SU-DHL-6 (cell line): Measurements from ENCODE around the gene MEF2D.

Experiments used
- H2AFZ ChIP-seq: fragments of 200-600 bp; sonication (generic); 2 replicates; pipeline ENCODE4 v1.6.1; 2014; ENCODE audit warnings: low read depth, mild to moderate bottlenecking, moderate library complexity, mixed read lengths, antibody characterized with exemption, low read length; ENCODE audit not compliant: severe bottlenecking
- H3F3A ChIP-seq: fragments of 200-600 bp; shearing (Covaris generic); 2 replicates; pipeline ENCODE4 v1.6.0; 2016; ENCODE audit warnings: antibody characterized with exemption, mild to moderate bottlenecking; ENCODE audit not compliant: insufficient read depth
- H3K27ac ChIP-seq: fragments of 200-600 bp; sonication (generic); 2 replicates; pipeline ENCODE4 v1.5.1; 2016; ENCODE audit warnings: low read depth, mild to moderate bottlenecking, low read length, moderate library complexity, mixed read lengths
- H3K27me3 ChIP-seq: fragments of 200-600 bp; sonication (generic), shearing (Covaris generic); 2 replicates; pipeline ENCODE4 v1.6.0; 2014; ENCODE audit warnings: mild to moderate bottlenecking, low read length
- H3K36me3 ChIP-seq: fragments of 200-600 bp; sonication (generic); 2 replicates; pipeline ENCODE4 v1.6.1; 2014; ENCODE audit warnings: mild to moderate bottlenecking, low read length, mixed read lengths
- H3K4me2 ChIP-seq: fragments of 300-600, 200-600 bp; shearing (Covaris generic), sonication (generic); 2 replicates; pipeline ENCODE4 v1.6.0; 2014; ENCODE audit warnings: low read length, low read depth, mild to moderate bottlenecking; ENCODE audit not compliant: poor library complexity, severe bottlenecking
- H3K4me3 ChIP-seq: fragments of 200-600 bp; sonication (generic); 2 replicates; pipeline ENCODE4 v1.5.1; 2014; ENCODE audit warnings: antibody characterized with exemption, low read length, mild to moderate bottlenecking, mixed read lengths; ENCODE audit not compliant: insufficient read depth, poor library complexity, severe bottlenecking
- H3K79me2 ChIP-seq: fragments of 200-600 bp; sonication (generic); 2 replicates; pipeline ENCODE4 v1.6.1; 2014; ENCODE audit warnings: mild to moderate bottlenecking, low read length, moderate library complexity; ENCODE audit not compliant: insufficient read depth
- H3K9ac ChIP-seq: fragments of 200-600 bp; sonication (generic); 2 replicates; pipeline ENCODE4 v1.7.0; 2014; ENCODE audit warnings: mild to moderate bottlenecking, low read length
- H3K9me2 ChIP-seq: fragments of 200-600 bp; sonication (generic); replicated peaks from 2 replicates; pipeline ENCODE4 v1.6.1; 2014; ENCODE audit warnings: low read length; ENCODE audit not compliant: insufficient read depth
- H3K9me3 ChIP-seq: fragments of 200-600 bp; sonication (generic); 2 replicates; pipeline ENCODE4 v1.6.1; 2014; ENCODE audit warnings: low read length, mixed read lengths; ENCODE audit not compliant: insufficient read depth
- H4K20me1 ChIP-seq: fragments of 200-600 bp; sonication (generic); 2 replicates; pipeline ENCODE4 v1.6.1; 2014; ENCODE audit warnings: low read depth, mild to moderate bottlenecking, antibody characterized with exemption, low read length, moderate library complexity, mixed read lengths
- EZH2phosphoT487 ChIP-seq: fragments of 200-600 bp; sonication (generic), shearing (Covaris generic); conservative IDR thresholded peaks from 2 replicates; pipeline ENCODE4 v1.6.1; 2018; ENCODE audit warnings: mild to moderate bottlenecking, antibody characterized with exemption, low read length, moderate library complexity, mixed read lengths
- TF ChIP-seq, protein P1 (sequence below): fragments of 200-600 bp; sonication (generic); IDR thresholded peaks from one replicate; pipeline ENCODE4 v1.5.1; 2017; ENCODE audit warnings: antibody characterized with exemption, mild to moderate bottlenecking, low read length, moderate library complexity; ENCODE audit not compliant: insufficient read depth, poor library complexity, severe bottlenecking

The MEF2D gene

GRCh38 chr1:156516821-156517220 is 16.2 kb upstream of the MEF2D start:
- no peak for TF ChIP-seq EZH2phosphoT487
- TF ChIP-seq, protein P1, sequence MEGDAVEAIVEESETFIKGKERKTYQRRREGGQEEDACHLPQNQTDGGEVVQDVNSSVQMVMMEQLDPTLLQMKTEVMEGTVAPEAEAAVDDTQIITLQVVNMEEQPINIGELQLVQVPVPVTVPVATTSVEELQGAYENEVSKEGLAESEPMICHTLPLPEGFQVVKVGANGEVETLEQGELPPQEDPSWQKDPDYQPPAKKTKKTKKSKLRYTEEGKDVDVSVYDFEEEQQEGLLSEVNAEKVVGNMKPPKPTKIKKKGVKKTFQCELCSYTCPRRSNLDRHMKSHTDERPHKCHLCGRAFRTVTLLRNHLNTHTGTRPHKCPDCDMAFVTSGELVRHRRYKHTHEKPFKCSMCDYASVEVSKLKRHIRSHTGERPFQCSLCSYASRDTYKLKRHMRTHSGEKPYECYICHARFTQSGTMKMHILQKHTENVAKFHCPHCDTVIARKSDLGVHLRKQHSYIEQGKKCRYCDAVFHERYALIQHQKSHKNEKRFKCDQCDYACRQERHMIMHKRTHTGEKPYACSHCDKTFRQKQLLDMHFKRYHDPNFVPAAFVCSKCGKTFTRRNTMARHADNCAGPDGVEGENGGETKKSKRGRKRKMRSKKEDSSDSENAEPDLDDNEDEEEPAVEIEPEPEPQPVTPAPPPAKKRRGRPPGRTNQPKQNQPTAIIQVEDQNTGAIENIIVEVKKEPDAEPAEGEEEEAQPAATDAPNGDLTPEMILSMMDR, result no peak
- no peak overlapping the region for H3K9ac ChIP-seq
- no peak overlapping the region for H2AFZ ChIP-seq
- no peaks in the 10 kb centered on the region for H4K20me1 ChIP-seq
- no peak overlapping the region for H3K4me3 ChIP-seq
- H3K4me2 ChIP-seq, result no peak overlapping the region
- H3K27me3 ChIP-seq, result no peaks in the 10 kb centered on the region
- no peaks in the 10 kb centered on the region for H3K9me3 ChIP-seq
- 0 out of 2 replicates have a peak, but pooled peaks cover 3% of the 10 kb centered on the region for H3F3A ChIP-seq
- no peaks in the 10 kb centered on the region for H3K79me2 ChIP-seq
- no peaks in the 10 kb centered on the region for H3K9me2 ChIP-seq
- H3K36me3 ChIP-seq, result no peaks in the 10 kb centered on the region
- H3K27ac ChIP-seq, result no peak overlapping the region

- Histone ChIP-seq H3K36me3 (no peaks in the 10 kb centered on the region), H3K9me3 (no peaks in the 10 kb centered on the region), H3F3A (0 out of 2 replicates have a peak, but pooled peaks cover 3% of the 10 kb centered on the region), H3K4me2 (no peak overlapping the region), H2AFZ (no peak overlapping the region), H3K27me3 (no peaks in the 10 kb centered on the region), H3K9ac (no peak overlapping the region), H3K27ac (no peak overlapping the region), H3K79me2 (no peaks in the 10 kb centered on the region), H3K4me3 (no peak overlapping the region), H3K9me2 (no peaks in the 10 kb centered on the region), H4K20me1 (no peaks in the 10 kb centered on the region)
- no peak for TF ChIP-seq EZH2phosphoT487
- TF ChIP-seq, protein P1, result no peak
These were observed 15.4 kb upstream of the MEF2D start for GRCh38 chr1:156515956-156516355.

DNA sequence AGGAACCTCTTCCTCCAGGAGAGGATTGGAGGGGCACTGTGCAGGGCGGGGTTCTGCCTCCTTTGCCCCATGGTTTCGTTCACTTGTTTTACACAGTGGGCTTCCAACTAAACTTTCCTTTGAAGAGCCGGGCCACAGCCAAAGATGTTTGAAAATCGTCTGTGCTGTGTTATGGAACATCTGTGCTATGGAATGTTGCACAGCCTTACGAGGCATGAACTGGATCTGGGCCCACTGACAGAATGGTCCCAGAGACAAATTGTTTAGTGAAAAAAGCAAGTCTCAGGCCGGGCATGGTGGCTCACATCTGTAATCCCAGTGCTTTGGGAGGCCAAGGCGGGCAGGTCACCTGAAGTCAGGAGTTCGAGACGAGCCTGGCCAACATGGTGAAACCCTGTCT is 12.6 kb upstream of the MEF2D start:
- Histone ChIP-seq H3K9me2 (no peaks in the 10 kb centered on the region), H4K20me1 (no peaks in the 10 kb centered on the region), H2AFZ (no peak overlapping the region), H3K27me3 (no peaks in the 10 kb centered on the region), H3F3A (no peaks in the 10 kb centered on the region), H3K4me3 (no peak overlapping the region), H3K27ac (no peak overlapping the region), H3K79me2 (no peaks in the 10 kb centered on the region), H3K36me3 (no peaks in the 10 kb centered on the region), H3K9ac (no peak overlapping the region), H3K9me3 (no peaks in the 10 kb centered on the region), H3K4me2 (no peak overlapping the region)
- TF ChIP-seq, protein P1, result no peak
- TF ChIP-seq EZH2phosphoT487, result no peak
